CD14-positive monocyte (primary cell): Measurements from ENCODE around the gene KRT7. TPM values are rescaled to one million over a fixed set of nuclear protein-coding genes. Genes with fewer than 3 reads are reported as not detected.

ENCODE experiments used
- DNase-seq, 3 donors: peaks; one replicate each; pipeline ENCODE4 v3.0.0-alpha.2; 2011 to 2022
- H2AFZ ChIP-seq: 2 replicates; pipeline ENCODE4 v1.6.0; 2012; ENCODE audit warnings: mild to moderate bottlenecking, low read depth, low read length, inconsistent platforms; ENCODE audit not compliant: insufficient read depth, poor library complexity, severe bottlenecking
- H3K27ac ChIP-seq, 2 donors: 1 replicate in 1 of 2; 2 replicates in 1 of 2; pipeline ENCODE4 v1.5.1; 2012 to 2013; ENCODE audit warnings: low read length in 2 of 2, control low read depth in 1 of 2, inconsistent platforms in 1 of 2, low read depth in 1 of 2, mild to moderate bottlenecking in 1 of 2
- H3K27me3 ChIP-seq, 2 donors: one replicate each; pipeline versions ENCODE4 v1.6.0 to v1.6.1; 2011 to 2013; ENCODE audit warnings: low read length in 2 of 2; ENCODE audit not compliant: control insufficient read depth in 2 of 2, insufficient read depth in 2 of 2
- H3K36me3 ChIP-seq, 2 donors: replicated peaks in 1 of 2; 1 replicate in 1 of 2; 2 replicates in 1 of 2; pipeline versions ENCODE4 v1.5.1 to v1.6.1; 2012 to 2013; ENCODE audit warnings: low read length in 2 of 2, control low read depth in 1 of 2, inconsistent platforms in 1 of 2, mild to moderate bottlenecking in 1 of 2; ENCODE audit not compliant: insufficient read depth in 2 of 2, control insufficient read depth in 1 of 2
- H3K4me1 ChIP-seq, 2 donors: 1 replicate in 1 of 2; 2 replicates in 1 of 2; pipeline versions ENCODE4 v1.5.1 to v1.6.1; 2012 to 2013; ENCODE audit warnings: low read length in 2 of 2, control low read depth in 1 of 2, inconsistent platforms in 1 of 2, mild to moderate bottlenecking in 1 of 2, moderate library complexity in 1 of 2; ENCODE audit not compliant: insufficient read depth in 2 of 2, control insufficient read depth in 1 of 2
- H3K4me2 ChIP-seq: replicated peaks from 2 replicates; pipeline ENCODE3; 2012; ENCODE audit warnings: low read length, moderate library complexity, mild to moderate bottlenecking; ENCODE audit not compliant: poor library complexity, severe bottlenecking; ENCODE audit errors: extremely low read depth
- H3K4me3 ChIP-seq, 3 experiments: fragments of 200-600 bp in 1 of 3; sonication (generic) in 1 of 3; replicated peaks in 1 of 3; 1 replicate in 2 of 3; 2 replicates in 1 of 3; pipeline ENCODE4 v1.5.1; 2011 to 2013; ENCODE audit warnings: low read length in 3 of 3, mild to moderate bottlenecking in 3 of 3, control low read depth in 2 of 3, low read depth in 2 of 3, inconsistent platforms in 1 of 3, moderate library complexity in 1 of 3
- H3K79me2 ChIP-seq: 2 replicates; pipeline ENCODE4 v1.6.0; 2012; ENCODE audit warnings: mild to moderate bottlenecking, control low read depth, inconsistent platforms, low read length, moderate library complexity; ENCODE audit not compliant: insufficient read depth
- H3K9ac ChIP-seq: 2 replicates; pipeline ENCODE4 v1.6.0; 2017; ENCODE audit warnings: low read length, mild to moderate bottlenecking; ENCODE audit not compliant: insufficient read depth, poor library complexity, severe bottlenecking
- H3K9me3 ChIP-seq, 2 donors: replicated peaks in 1 of 2; 1 replicate in 1 of 2; 2 replicates in 1 of 2; pipeline versions ENCODE4 v1.5.1 to v1.6.1; 2012 to 2013; ENCODE audit warnings: low read length in 2 of 2, control low read depth in 1 of 2; ENCODE audit not compliant: control insufficient read depth in 1 of 2, insufficient read depth in 1 of 2
- H4K20me1 ChIP-seq: 2 replicates; pipeline ENCODE4 v1.6.0; 2012; ENCODE audit warnings: mild to moderate bottlenecking, low read length, control low read depth, moderate library complexity; ENCODE audit not compliant: insufficient read depth
- H3K27ac Mint-ChIP-seq, 7 donors: one replicate each; pipeline ENCODE4 v1.8.0; 2020; ENCODE audit warnings: mild to moderate bottlenecking in 7 of 7, mixed read lengths in 7 of 7, moderate library complexity in 6 of 7, inconsistent platforms in 2 of 7
- H3K27me3 Mint-ChIP-seq, 3 donors: one replicate each; pipeline ENCODE4 v1.8.0; 2021 to 2022; ENCODE audit warnings: low read depth in 3 of 3, mild to moderate bottlenecking in 3 of 3, mixed read lengths in 3 of 3, moderate library complexity in 3 of 3, inconsistent platforms in 1 of 3
- H3K36me3 Mint-ChIP-seq, 2 donors: one replicate each; pipeline ENCODE4 v1.8.0; 2020; ENCODE audit warnings: mixed read lengths in 2 of 2, inconsistent platforms in 1 of 2, mild to moderate bottlenecking in 1 of 2
- H3K4me1 Mint-ChIP-seq: one replicate; pipeline ENCODE4 v1.8.0; 2020; ENCODE audit warnings: mild to moderate bottlenecking, mixed read lengths
- H3K4me3 Mint-ChIP-seq, 2 donors: one replicate each; pipeline ENCODE4 v1.8.0; 2020; ENCODE audit warnings: mild to moderate bottlenecking in 2 of 2, mixed read lengths in 2 of 2, moderate library complexity in 1 of 2
- H3K9me3 Mint-ChIP-seq, 7 donors: one replicate each; pipeline ENCODE4 v1.8.0; 2020 to 2022; ENCODE audit warnings: mixed read lengths in 7 of 7, mild to moderate bottlenecking in 6 of 7, moderate library complexity in 6 of 7, inconsistent platforms in 2 of 7
- WGBS: methylation state at CpG from one replicate; pipeline ENCODE4 v1.1.5; 2013; ENCODE audit warnings: missing lambda C conversion rate; ENCODE audit not compliant: insufficient coverage; 5-methylcytosine and 5-hydroxymethylcytosine counted together
- intact Hi-C, 2 donors: fragments of 100-400 bp; cut with micrococcal nuclease; formaldehyde crosslinking; loops; one replicate each; pipeline versions ENCODE4 v1.15.0 to v1.15.1; 2023
- polyA plus RNA-seq, 3 donors: library from polyadenylated mRNA; depleted of rRNA in 1 of 3; unstranded in 2 of 3; stranded (reverse) in 1 of 3; fragments of 300-500 nt in 2 of 3; fragments of >200 nt in 1 of 3; fragmentation: Illumina TruSeq in 2 of 3; gene quantifications; 1 replicate in 2 of 3; 2 replicates in 1 of 3; pipeline ENCODE4 v1.2.3, GENCODE V29; 2012 to 2021
- TF ChIP-seq, protein P1 (sequence below): fragments of 200-600 bp; IDR thresholded peaks from one replicate; pipeline ENCODE4 v1.8.0; 2022; ENCODE audit warnings: antibody characterized with exemption, mild to moderate bottlenecking

Gene KRT7
- polyA plus RNA-seq, 3 donors = 1.3 to 2.7 TPM; not detected in 1

DNA sequence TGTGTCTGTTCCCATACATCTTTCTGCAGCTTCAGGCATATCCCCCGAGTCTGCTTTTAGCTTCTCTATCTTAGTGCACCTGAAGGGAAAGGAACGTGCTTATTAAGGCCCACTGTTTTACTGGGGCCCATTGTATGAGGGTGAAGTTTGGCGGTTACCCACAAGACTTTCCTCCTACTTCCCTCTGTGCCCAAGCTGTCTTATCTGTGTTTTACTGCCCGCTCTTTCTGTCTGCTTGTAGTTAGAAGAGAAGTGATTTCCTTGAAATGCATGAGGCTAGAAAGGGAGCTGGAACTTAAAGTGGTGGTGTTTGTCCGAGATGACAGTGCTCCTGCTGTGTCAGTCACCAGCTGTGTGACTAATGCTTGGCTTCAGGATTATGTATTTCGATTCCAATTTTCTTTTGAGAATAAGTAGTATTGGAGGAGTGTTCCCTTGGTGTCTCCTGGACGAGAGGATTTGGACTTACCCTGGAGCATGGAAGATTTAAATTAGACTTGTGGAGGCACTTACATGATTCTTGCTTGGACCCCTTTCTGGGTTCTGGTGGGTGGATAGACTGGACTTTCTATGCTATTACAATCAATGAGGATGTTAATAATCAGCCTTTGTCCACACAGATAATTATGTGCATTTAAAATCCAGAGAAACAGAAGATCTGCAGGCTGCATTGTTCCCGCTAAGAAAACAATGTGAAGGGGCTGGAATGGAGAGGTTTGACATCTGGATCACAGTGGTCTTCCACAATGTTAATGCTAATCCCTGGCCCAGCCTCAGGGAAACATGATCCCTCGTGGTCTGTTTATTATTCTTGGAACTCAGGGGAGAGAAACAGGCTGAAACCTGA is 27.5 kb downstream of the KRT7 start:
- Mint-ChIP-seq H3K27ac (peak overlapping the region in 4 of 7 donors; percentile 2 to 12 (median 5)), H3K9me3 (peaks cover 0 to 20% (median 1%) of the 10 kb centered on the region in 7 donors), H3K4me1 (peaks cover 34% of the 10 kb centered on the region), H3K4me3 (peak overlapping the region in 1 of 2 donors; percentile 80), H3K36me3 (peaks cover 7 to 8% of the 10 kb centered on the region in 2 donors), H3K27me3 (peaks cover 65 to 85% (median 80%) of the 10 kb centered on the region in 3 donors)
- peaks cover 11 to 34% of the 10 kb centered on the region in 2 donors for H3K4me1 ChIP-seq
- H2AFZ ChIP-seq = no peak overlapping the region
- no peak overlapping the region for H3K4me3 ChIP-seq
- no peak for DNase-seq
- H3K9me3 ChIP-seq = peaks cover 0 to 3% of the 10 kb centered on the region in 2 donors
- TF ChIP-seq, protein P1, sequence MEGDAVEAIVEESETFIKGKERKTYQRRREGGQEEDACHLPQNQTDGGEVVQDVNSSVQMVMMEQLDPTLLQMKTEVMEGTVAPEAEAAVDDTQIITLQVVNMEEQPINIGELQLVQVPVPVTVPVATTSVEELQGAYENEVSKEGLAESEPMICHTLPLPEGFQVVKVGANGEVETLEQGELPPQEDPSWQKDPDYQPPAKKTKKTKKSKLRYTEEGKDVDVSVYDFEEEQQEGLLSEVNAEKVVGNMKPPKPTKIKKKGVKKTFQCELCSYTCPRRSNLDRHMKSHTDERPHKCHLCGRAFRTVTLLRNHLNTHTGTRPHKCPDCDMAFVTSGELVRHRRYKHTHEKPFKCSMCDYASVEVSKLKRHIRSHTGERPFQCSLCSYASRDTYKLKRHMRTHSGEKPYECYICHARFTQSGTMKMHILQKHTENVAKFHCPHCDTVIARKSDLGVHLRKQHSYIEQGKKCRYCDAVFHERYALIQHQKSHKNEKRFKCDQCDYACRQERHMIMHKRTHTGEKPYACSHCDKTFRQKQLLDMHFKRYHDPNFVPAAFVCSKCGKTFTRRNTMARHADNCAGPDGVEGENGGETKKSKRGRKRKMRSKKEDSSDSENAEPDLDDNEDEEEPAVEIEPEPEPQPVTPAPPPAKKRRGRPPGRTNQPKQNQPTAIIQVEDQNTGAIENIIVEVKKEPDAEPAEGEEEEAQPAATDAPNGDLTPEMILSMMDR = no peak
- H3K4me2 ChIP-seq = no peak overlapping the region
- 0% methylated on average over 2 of the region's 9 CpGs for WGBS
- no peaks in the 10 kb centered on the region for H3K79me2 ChIP-seq
- intact Hi-C loops = no loop called here
- H3K9ac ChIP-seq = no peak overlapping the region
- H3K36me3 ChIP-seq = no peaks in the 10 kb centered on the region
- no peak overlapping the region for H3K27ac ChIP-seq
- H3K27me3 ChIP-seq = peaks cover 50 to 71% of the 10 kb centered on the region in 2 donors
- H4K20me1 ChIP-seq = no peaks in the 10 kb centered on the region

DNA sequence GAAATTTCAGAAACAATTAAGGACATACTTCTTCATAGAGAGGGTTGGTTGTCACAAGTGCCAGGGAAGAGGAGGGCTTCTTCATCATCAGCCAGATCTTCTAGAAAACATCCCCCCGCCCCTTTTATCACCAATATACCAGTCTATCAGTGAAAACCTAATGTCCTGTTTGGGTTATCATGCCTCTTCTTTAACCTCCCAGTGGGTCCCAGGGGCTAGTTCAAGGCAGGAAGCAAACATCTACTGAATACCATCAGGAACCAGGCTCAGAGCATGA is 28.1 kb downstream of the KRT7 start:
- Mint-ChIP-seq H3K27me3 (peaks cover 61 to 80% (median 74%) of the 10 kb centered on the region in 3 donors), H3K36me3 (peaks cover 7 to 8% of the 10 kb centered on the region in 2 donors), H3K4me3 (peak overlapping the region in 1 of 2 donors; percentile 21), H3K4me1 (peaks cover 36% of the 10 kb centered on the region), H3K27ac (no peak overlapping the region), H3K9me3 (peaks cover 0 to 20% (median 1%) of the 10 kb centered on the region in 7 donors)
- Histone ChIP-seq H3K79me2 (no peaks in the 10 kb centered on the region), H3K4me3 (no peak overlapping the region), H3K27me3 (peaks cover 47 to 67% of the 10 kb centered on the region in 2 donors), H3K4me1 (peaks cover 14 to 40% of the 10 kb centered on the region in 2 donors), H2AFZ (no peak overlapping the region), H3K27ac (no peak overlapping the region), H3K36me3 (no peaks in the 10 kb centered on the region), H3K4me2 (no peak overlapping the region), H3K9me3 (peaks cover 0 to 3% of the 10 kb centered on the region in 2 donors), H4K20me1 (no peaks in the 10 kb centered on the region), H3K9ac (no peak overlapping the region)
- TF ChIP-seq, protein P1 = no peak
- DNase-seq = no peak
- intact Hi-C loops = no loop called here
- WGBS = 100% methylated on average over 1 of the region's 1 CpG
